H9 (cell line): ENCODE results near the gene FOXD1. TPM values are rescaled to one million over a fixed set of nuclear protein-coding genes. Genes with fewer than 3 reads are reported as not detected.

Source experiments
- DNase-seq: peaks from one replicate; pipeline ENCODE4 v3.0.0-alpha.2; 2017
- H2AFZ ChIP-seq: one replicate; pipeline ENCODE4 v1.6.1; 2013; ENCODE audit warnings: mild to moderate bottlenecking, low read length, control low read depth, moderate library complexity
- H2AK5ac ChIP-seq: 2 replicates; pipeline ENCODE4 v1.6.1; 2013; ENCODE audit warnings: low read length, control low read depth, mixed read lengths; ENCODE audit not compliant: insufficient read length
- H2BK120ac ChIP-seq: one replicate; pipeline ENCODE4 v1.6.1; 2013; ENCODE audit warnings: low read depth, mild to moderate bottlenecking, low read length, control low read depth, inconsistent platforms; ENCODE audit not compliant: poor library complexity, severe bottlenecking
- H2BK12ac ChIP-seq: 2 replicates; pipeline ENCODE4 v1.6.1; 2013; ENCODE audit warnings: low read length, control low read depth, mixed read lengths, low read depth; ENCODE audit not compliant: insufficient read length
- H2BK15ac ChIP-seq: 2 replicates; pipeline ENCODE4 v1.6.1; 2013; ENCODE audit warnings: low read depth, low read length, control low read depth
- H2BK20ac ChIP-seq: one replicate; pipeline ENCODE4 v1.6.1; 2013; ENCODE audit warnings: low read depth, mild to moderate bottlenecking, low read length, control low read depth, inconsistent platforms; ENCODE audit not compliant: poor library complexity, severe bottlenecking
- H2BK5ac ChIP-seq: 2 replicates; pipeline ENCODE4 v1.6.1; 2013; ENCODE audit warnings: low read length, control low read depth, mixed read lengths; ENCODE audit not compliant: insufficient read length
- H3K14ac ChIP-seq: 2 replicates; pipeline ENCODE4 v1.6.1; 2013; ENCODE audit warnings: low read length, control low read depth; ENCODE audit not compliant: insufficient read depth
- H3K18ac ChIP-seq: 2 replicates; pipeline ENCODE4 v1.6.1; 2013; ENCODE audit warnings: low read depth, mild to moderate bottlenecking, mixed read lengths, low read length, control low read depth; ENCODE audit not compliant: insufficient read length
- H3K23ac ChIP-seq: 2 replicates; pipeline ENCODE4 v1.6.1; 2013; ENCODE audit warnings: low read length, control low read depth, mixed read lengths, low read depth; ENCODE audit not compliant: insufficient read length
- H3K23me2 ChIP-seq: 2 replicates; pipeline ENCODE4 v1.6.1; 2013; ENCODE audit warnings: low read depth, mild to moderate bottlenecking, mixed read lengths, low read length, control low read depth; ENCODE audit not compliant: insufficient read length, poor library complexity, severe bottlenecking
- H3K27ac ChIP-seq: 2 replicates; pipeline ENCODE4 v1.5.1; 2013; ENCODE audit warnings: low read length, control low read depth, mixed read lengths, low read depth; ENCODE audit not compliant: insufficient read length
- H3K27me3 ChIP-seq: 2 replicates; pipeline ENCODE4 v1.6.1; 2013; ENCODE audit warnings: low read length, control low read depth, inconsistent platforms; ENCODE audit not compliant: insufficient read depth
- H3K4ac ChIP-seq: 2 replicates; pipeline ENCODE4 v1.6.1; 2013; ENCODE audit warnings: low read depth, mild to moderate bottlenecking, control low read depth, inconsistent platforms, low read length, moderate library complexity
- H3K4me1 ChIP-seq: 2 replicates; pipeline ENCODE4 v1.6.1; 2013; ENCODE audit warnings: low read length, control low read depth, inconsistent platforms; ENCODE audit not compliant: insufficient read depth
- H3K4me2 ChIP-seq: 2 replicates; pipeline ENCODE4 v1.6.1; 2013; ENCODE audit warnings: low read length, control low read depth, mixed read lengths; ENCODE audit not compliant: insufficient read length, insufficient read depth
- H3K56ac ChIP-seq: 2 replicates; pipeline ENCODE4 v1.6.1; 2013; ENCODE audit warnings: low read depth, mild to moderate bottlenecking, mixed read lengths, low read length, control low read depth; ENCODE audit not compliant: insufficient read length
- H3K79me1 ChIP-seq: 2 replicates; pipeline ENCODE4 v1.6.1; 2013; ENCODE audit warnings: low read depth, mild to moderate bottlenecking, moderate library complexity, low read length, control low read depth, inconsistent platforms; ENCODE audit not compliant: insufficient read depth, poor library complexity, severe bottlenecking
- H3K79me2 ChIP-seq: 2 replicates; pipeline ENCODE4 v1.6.1; 2013; ENCODE audit warnings: low read length, control low read depth, inconsistent platforms; ENCODE audit not compliant: insufficient read depth
- H3K9ac ChIP-seq: 2 replicates; pipeline ENCODE4 v1.6.1; 2013; ENCODE audit warnings: low read length, control low read depth, mixed read lengths; ENCODE audit not compliant: insufficient read length; ENCODE audit errors: extremely low read depth
- H3K9me3 ChIP-seq: one replicate; pipeline ENCODE4 v1.6.1; 2013; ENCODE audit warnings: low read depth, low read length, inconsistent platforms; ENCODE audit not compliant: control insufficient read depth
- H3T11ph ChIP-seq: one replicate; pipeline ENCODE4 v1.6.1; 2013; ENCODE audit warnings: mild to moderate bottlenecking, low read length, control low read depth, inconsistent platforms
- H4K20me1 ChIP-seq: one replicate; pipeline ENCODE4 v1.6.1; 2013; ENCODE audit not compliant: control insufficient read depth, insufficient read length, insufficient read depth
- H4K5ac ChIP-seq: 2 replicates; pipeline ENCODE4 v1.6.1; 2013; ENCODE audit warnings: low read depth, mild to moderate bottlenecking, mixed read lengths, low read length, control low read depth; ENCODE audit not compliant: insufficient read length
- H4K8ac ChIP-seq: replicated peaks from 2 replicates; pipeline ENCODE4 v1.6.1; 2013; ENCODE audit warnings: low read length, control low read depth, mixed read lengths, low read depth; ENCODE audit not compliant: insufficient read length
- H4K91ac ChIP-seq: 2 replicates; pipeline ENCODE4 v1.6.1; 2013; ENCODE audit warnings: low read depth, mild to moderate bottlenecking, moderate library complexity, mixed read lengths, low read length, control low read depth; ENCODE audit not compliant: insufficient read length
- H3K27ac Mint-ChIP-seq, 3 experiments: 2 replicates in 2 of 3; 3 replicates in 1 of 3; pipeline ENCODE4 v1.8.0; 2020 to 2021; ENCODE audit warnings: mixed read lengths in 3 of 3, mild to moderate bottlenecking in 1 of 3, moderate library complexity in 1 of 3
- H3K27me3 Mint-ChIP-seq: 2 replicates; pipeline ENCODE4 v1.8.0; 2021; ENCODE audit warnings: low read depth, mild to moderate bottlenecking, moderate library complexity, mixed read lengths
- H3K36me3 Mint-ChIP-seq, 3 experiments: 2 replicates in 2 of 3; 3 replicates in 1 of 3; pipeline ENCODE4 v1.8.0; 2020 to 2021; ENCODE audit warnings: low read depth in 3 of 3, mixed read lengths in 3 of 3; ENCODE audit not compliant: insufficient read depth in 1 of 3
- H3K4me1 Mint-ChIP-seq, 2 experiments: 2 replicates each; pipeline ENCODE4 v1.8.0; 2020; ENCODE audit warnings: mixed read lengths in 2 of 2
- H3K4me3 Mint-ChIP-seq, 2 experiments: 2 replicates in 1 of 2; 3 replicates in 1 of 2; pipeline ENCODE4 v1.8.0; 2020 to 2021; ENCODE audit warnings: mild to moderate bottlenecking in 2 of 2, mixed read lengths in 2 of 2, moderate library complexity in 1 of 2
- H3K9me3 Mint-ChIP-seq, 2 experiments: 2 replicates in 1 of 2; 3 replicates in 1 of 2; pipeline ENCODE4 v1.8.0; 2020; ENCODE audit warnings: mild to moderate bottlenecking in 2 of 2, mixed read lengths in 2 of 2, moderate library complexity in 1 of 2
- WGBS: extraction: QIAGEN DNeasy Blood & Tissue Kit; methylation state at CpG from one replicate; pipeline ENCODE4 v1.1.7; 2013; ENCODE audit warnings: missing lambda C conversion rate, low lambda C conversion rate, mixed read lengths; ENCODE audit not compliant: insufficient read length; ENCODE audit errors: extremely low coverage; 5-methylcytosine and 5-hydroxymethylcytosine counted together
- total RNA-seq: library from RNA; stranded (reverse); gene quantifications from 2 replicates; pipeline ENCODE4 v1.2.1, GENCODE V29; 2021
- TF ChIP-seq, protein P1 (sequence below): fragments of 200-600 bp; sonication (generic); conservative IDR thresholded peaks from 3 replicates; pipeline ENCODE4 v1.8.0; 2021; ENCODE audit warnings: antibody characterized with exemption, mild to moderate bottlenecking

Gene FOXD1
- total RNA-seq, 1 experiment from 2014 or later, result 0.20 TPM

GRCh38 chr5:73433982-73434342, 14.6 kb downstream of the FOXD1 start:
- no peak overlapping the region for H3K14ac ChIP-seq
- H3K23me2 ChIP-seq, result peaks cover 8% of the 10 kb centered on the region
- Mint-ChIP-seq H3K27ac (no peak overlapping the region), H3K9me3 (peaks cover 0 to 7% of the 10 kb centered on the region in 2 experiments; a peak in 1 of 5 replicates), H3K27me3 (peaks cover 95% of the 10 kb centered on the region), H3K4me1 (peaks cover 18 to 23% of the 10 kb centered on the region in 2 experiments), H3K4me3 (no peak overlapping the region), H3K36me3 (no peaks in the 10 kb centered on the region)
- no peaks in the 10 kb centered on the region for H4K20me1 ChIP-seq
- no peak overlapping the region for H3K23ac ChIP-seq
- peaks cover 45% of the 10 kb centered on the region for H3K27me3 ChIP-seq
- no peak overlapping the region for H3T11ph ChIP-seq
- no peak overlapping the region for H2BK5ac ChIP-seq
- H3K18ac ChIP-seq, result no peak overlapping the region
- H4K8ac ChIP-seq, result no peak overlapping the region
- DNase-seq, result no peak
- H3K4me1 ChIP-seq, result no peaks in the 10 kb centered on the region
- no peak overlapping the region for H4K91ac ChIP-seq
- H3K79me2 ChIP-seq, result no peaks in the 10 kb centered on the region
- no peak overlapping the region for H3K27ac ChIP-seq
- no peak overlapping the region for H3K56ac ChIP-seq
- no peak overlapping the region for H2BK15ac ChIP-seq
- no peak overlapping the region for H2AK5ac ChIP-seq
- no peak overlapping the region for H2BK120ac ChIP-seq
- no peak overlapping the region for H2BK12ac ChIP-seq
- H4K5ac ChIP-seq, result no peak overlapping the region
- no CpG with 5 or more reads among the region's 1 CpG for WGBS
- no peak overlapping the region for H3K4ac ChIP-seq
- no peak overlapping the region for H3K4me2 ChIP-seq
- TF ChIP-seq, protein P1, sequence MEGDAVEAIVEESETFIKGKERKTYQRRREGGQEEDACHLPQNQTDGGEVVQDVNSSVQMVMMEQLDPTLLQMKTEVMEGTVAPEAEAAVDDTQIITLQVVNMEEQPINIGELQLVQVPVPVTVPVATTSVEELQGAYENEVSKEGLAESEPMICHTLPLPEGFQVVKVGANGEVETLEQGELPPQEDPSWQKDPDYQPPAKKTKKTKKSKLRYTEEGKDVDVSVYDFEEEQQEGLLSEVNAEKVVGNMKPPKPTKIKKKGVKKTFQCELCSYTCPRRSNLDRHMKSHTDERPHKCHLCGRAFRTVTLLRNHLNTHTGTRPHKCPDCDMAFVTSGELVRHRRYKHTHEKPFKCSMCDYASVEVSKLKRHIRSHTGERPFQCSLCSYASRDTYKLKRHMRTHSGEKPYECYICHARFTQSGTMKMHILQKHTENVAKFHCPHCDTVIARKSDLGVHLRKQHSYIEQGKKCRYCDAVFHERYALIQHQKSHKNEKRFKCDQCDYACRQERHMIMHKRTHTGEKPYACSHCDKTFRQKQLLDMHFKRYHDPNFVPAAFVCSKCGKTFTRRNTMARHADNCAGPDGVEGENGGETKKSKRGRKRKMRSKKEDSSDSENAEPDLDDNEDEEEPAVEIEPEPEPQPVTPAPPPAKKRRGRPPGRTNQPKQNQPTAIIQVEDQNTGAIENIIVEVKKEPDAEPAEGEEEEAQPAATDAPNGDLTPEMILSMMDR, result no peak
- no peak overlapping the region for H3K9ac ChIP-seq
- no peak overlapping the region for H2BK20ac ChIP-seq
- H2AFZ ChIP-seq, result no peak overlapping the region
- no peaks in the 10 kb centered on the region for H3K9me3 ChIP-seq
- H3K79me1 ChIP-seq, result no peaks in the 10 kb centered on the region
